ENCODE results near the gene OR6C75. TPM values are rescaled to one million over a fixed set of nuclear protein-coding genes. Genes with fewer than 3 reads are reported as not detected.
"Not testable (repeated sequence)": the region's sequence is repeated elsewhere in the genome, so short reads cannot be mapped to it uniquely, and the experiment has no call there.

The OR6C75 gene
- total RNA-seq, 4 donors from 2014 or later, result not detected

DNA sequence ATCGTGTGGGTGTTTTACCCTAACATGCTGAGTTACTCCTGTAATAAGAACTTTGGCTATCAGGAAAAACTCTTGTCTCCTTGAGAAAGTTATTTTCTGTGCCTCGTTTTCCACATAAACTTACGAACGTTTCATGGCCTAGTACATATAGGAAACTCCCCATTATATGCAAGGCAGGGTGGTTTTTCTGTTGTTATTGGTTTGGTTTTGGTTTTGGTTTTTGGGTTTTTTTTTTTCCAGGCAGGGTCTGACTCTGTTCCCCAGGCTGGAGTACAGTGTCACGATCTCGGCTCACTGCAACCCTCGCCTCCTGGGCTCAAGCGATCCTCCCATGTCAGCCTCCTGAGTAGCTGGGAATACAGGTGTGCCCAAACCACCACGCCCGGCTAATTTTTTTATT, 26.8 kb upstream of the OR6C75 start:
- no peaks in the 10 kb centered on the region for H3K9me3 ChIP-seq
- intact Hi-C loops (cut with DNase I), result no loop called here
- no peak overlapping the region for H3K4me3 ChIP-seq (replicated peaks in 1 of 3)
- H3K27me3 ChIP-seq, result no peaks in the 10 kb centered on the region
- no peak overlapping the region for H3K27ac ChIP-seq
- DNase-seq, result no peak
- 89 to 91% methylated on average over 10 of the region's 10 CpGs for WGBS, 2 donors
- TF ChIP-seq CTCF (IDR thresholded peaks at IDR 0.05) (no peak), POLR2A (IDR thresholded peaks at IDR 0.05) (no peak)
- no peaks in the 10 kb centered on the region for H3K36me3 ChIP-seq
- H3K4me1 ChIP-seq, result no peaks in the 10 kb centered on the region

- H3K4me3 ChIP-seq (replicated peaks in 1 of 3); H3K27ac ChIP-seq; intact Hi-C loops (cut with DNase I); H3K4me1 ChIP-seq; DNase-seq; H3K36me3 ChIP-seq; H3K9me3 ChIP-seq; H3K27me3 ChIP-seq: not testable (repeated sequence)
- 44 to 60% methylated on average over 4 of the region's 4 CpGs for WGBS, 2 donors
Measured at GRCh38 chr12:55355338-55355737, 7.4 kb upstream of the OR6C75 start.

DNA sequence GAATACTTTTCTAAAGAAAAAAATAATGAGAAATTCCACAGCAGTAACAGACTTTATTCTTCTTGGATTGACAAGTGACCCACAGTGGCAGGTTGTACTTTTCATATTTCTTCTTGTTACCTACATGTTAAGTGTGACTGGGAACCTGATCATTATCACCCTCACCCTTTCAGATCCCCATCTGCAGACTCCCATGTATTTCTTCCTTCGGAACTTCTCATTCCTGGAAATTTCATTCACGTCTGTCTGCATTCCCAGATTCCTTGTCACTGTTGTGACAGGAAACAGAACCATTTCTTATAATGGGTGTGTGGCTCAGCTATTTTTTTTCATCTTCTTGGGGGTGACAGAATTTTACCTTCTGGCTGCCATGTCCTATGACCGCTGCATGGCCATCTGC, 2.3 kb downstream of the OR6C75 start:
- no peaks in the 10 kb centered on the region for H3K4me1 ChIP-seq
- intact Hi-C loops (cut with DNase I), result no loop called here
- 66 to 76% methylated on average over 3 of the region's 3 CpGs for WGBS, 2 donors
- H3K4me3 ChIP-seq (replicated peaks in 1 of 3), result no peak overlapping the region
- H3K27me3 ChIP-seq, result no peaks in the 10 kb centered on the region
- no peaks in the 10 kb centered on the region for H3K9me3 ChIP-seq
- no peak overlapping the region for H3K27ac ChIP-seq
- no peaks in the 10 kb centered on the region for H3K36me3 ChIP-seq
- DNase-seq, result no peak
- TF ChIP-seq CTCF (IDR thresholded peaks at IDR 0.05), result no peak
- no peak for TF ChIP-seq POLR2A (IDR thresholded peaks at IDR 0.05)

- H3K4me1 ChIP-seq, result no peaks in the 10 kb centered on the region
- no peaks in the 10 kb centered on the region for H3K27me3 ChIP-seq
- no peak for DNase-seq
- TF ChIP-seq POLR2A (IDR thresholded peaks at IDR 0.05) (no peak), CTCF (IDR thresholded peaks at IDR 0.05) (no peak)
- H3K36me3 ChIP-seq, result no peaks in the 10 kb centered on the region
- H3K4me3 ChIP-seq (replicated peaks in 1 of 3), result no peak overlapping the region
- no peak overlapping the region for H3K27ac ChIP-seq
- no peaks in the 10 kb centered on the region for H3K9me3 ChIP-seq
- 68 to 70% methylated on average over 4 of the region's 4 CpGs for WGBS, 2 donors
- intact Hi-C loops (cut with DNase I), result no loop called here
Measured at GRCh38 chr12:55372521-55372920, 9.7 kb downstream of the OR6C75 start.

- Histone ChIP-seq H3K9me3 (no peaks in the 10 kb centered on the region), H3K36me3 (no peaks in the 10 kb centered on the region), H3K4me1 (no peaks in the 10 kb centered on the region), H3K4me3 (replicated peaks in 1 of 3) (no peak overlapping the region), H3K27me3 (no peaks in the 10 kb centered on the region), H3K27ac (no peak overlapping the region)
- TF ChIP-seq CTCF (IDR thresholded peaks at IDR 0.05) (no peak), POLR2A (IDR thresholded peaks at IDR 0.05) (no peak)
- no peak for DNase-seq
- intact Hi-C loops (cut with DNase I), result no loop called here
Measured at GRCh38 chr12:55385891-55386290, 23.1 kb downstream of the OR6C75 start.

Measured in thyroid gland (tissue), 4 donors.